Tibial artery (tissue), 4 donors: ENCODE results near the gene CEP104.
A peak's percentile ranks its signal among the peaks of the same experiment; 100 is the strongest.

Experiments
- DNase-seq, 2 donors: peaks; one replicate each; pipeline ENCODE4 v3.0.0-alpha.2; 2019
- H3K27ac ChIP-seq, 2 donors: fragments of 200-600 bp; sonication (generic) in 1 of 2; 1 replicate in 1 of 2; 2 replicates in 1 of 2; pipeline ENCODE4 v1.5.1; 2018 to 2019; ENCODE audit warnings: mild to moderate bottlenecking in 1 of 2
- H3K27me3 ChIP-seq, 2 donors: fragments of 200-600 bp; sonication (generic) in 1 of 2; one replicate each; pipeline versions ENCODE4 v1.5.1 to v1.6.0; 2016 to 2019
- H3K36me3 ChIP-seq, 3 donors: fragments of 200-600 bp; sonication (generic) in 2 of 3; one replicate each; pipeline ENCODE4 v1.5.1; 2016 to 2019; ENCODE audit warnings: mild to moderate bottlenecking in 2 of 3
- H3K4me1 ChIP-seq, 4 donors: fragments of 200-600 bp; sonication (generic) in 2 of 4; 1 replicate in 3 of 4; 2 replicates in 1 of 4; pipeline ENCODE4 v1.5.1; 2016 to 2019
- H3K4me3 ChIP-seq, 2 donors: fragments of 200-600 bp; sonication (generic) in 1 of 2; 1 replicate in 1 of 2; 2 replicates in 1 of 2; pipeline ENCODE4 v1.5.1; 2018 to 2019; ENCODE audit warnings: mild to moderate bottlenecking in 2 of 2
- H3K9me3 ChIP-seq, 3 donors: fragments of 200-600 bp; sonication (generic) in 1 of 3; one replicate each; pipeline ENCODE4 v1.5.1; 2016 to 2019
- intact Hi-C: fragments of 100-400 bp; cut with DNase I; formaldehyde crosslinking; loops from one replicate; pipeline ENCODE4 v1.15.0; 2023; ENCODE audit warnings: low total_unique reads
- TF ChIP-seq, protein P1 (sequence below), 2 experiments: fragments of 200-600 bp in 1 of 2; fragments of 450-650 bp in 1 of 2; IDR thresholded peaks; one replicate each; pipeline ENCODE4 v1.5.1; 2017 to 2019; ENCODE audit warnings: antibody characterized with exemption in 2 of 2, mild to moderate bottlenecking in 1 of 2, moderate library complexity in 1 of 2

Gene CEP104

DNA sequence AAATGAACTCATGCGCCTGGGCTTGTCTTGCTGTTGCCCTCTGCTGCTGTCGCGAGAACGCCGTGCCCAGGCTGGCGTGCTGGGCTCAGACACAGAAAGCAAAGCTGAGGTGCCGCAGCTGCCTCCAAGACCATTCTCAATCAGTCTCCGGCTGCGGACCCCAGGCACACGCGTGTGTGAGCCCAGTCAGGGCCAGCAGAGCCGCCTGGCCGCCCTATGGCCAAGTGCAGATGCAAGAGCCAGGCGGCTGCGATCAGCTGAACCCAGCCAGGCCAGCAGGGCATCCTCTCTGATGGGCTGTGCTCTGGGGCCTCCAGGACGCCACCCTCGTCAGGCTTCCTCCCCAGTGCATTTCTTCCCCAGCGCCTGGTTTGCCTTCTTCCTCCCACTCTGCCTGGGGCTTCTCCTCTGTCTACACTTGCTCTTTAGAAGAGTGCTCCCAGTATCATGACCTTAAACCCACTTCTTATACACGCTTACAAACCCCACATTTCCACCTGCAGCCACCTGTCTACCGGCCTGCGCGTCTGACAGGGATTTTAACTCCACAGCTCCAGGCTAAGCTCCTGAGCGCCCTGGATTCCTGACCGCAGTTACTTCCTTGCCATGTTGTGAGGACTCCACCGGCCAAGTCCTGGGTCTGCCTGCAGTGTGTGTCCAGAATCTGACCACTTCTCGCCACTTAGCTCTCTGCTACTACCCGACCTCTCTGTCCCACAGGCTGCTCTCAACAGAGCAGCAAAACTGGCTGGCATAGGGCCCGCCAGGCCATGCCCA, 39.0 kb downstream of the CEP104 start:
- Histone ChIP-seq H3K36me3 (peaks cover 51 to 93% (median 69%) of the 10 kb centered on the region in 3 donors), H3K4me1 (no peaks in the 10 kb centered on the region), H3K27me3 (no peaks in the 10 kb centered on the region), H3K4me3 (no peak overlapping the region), H3K27ac (no peak overlapping the region), H3K9me3 (no peaks in the 10 kb centered on the region)
- TF ChIP-seq, protein P1, sequence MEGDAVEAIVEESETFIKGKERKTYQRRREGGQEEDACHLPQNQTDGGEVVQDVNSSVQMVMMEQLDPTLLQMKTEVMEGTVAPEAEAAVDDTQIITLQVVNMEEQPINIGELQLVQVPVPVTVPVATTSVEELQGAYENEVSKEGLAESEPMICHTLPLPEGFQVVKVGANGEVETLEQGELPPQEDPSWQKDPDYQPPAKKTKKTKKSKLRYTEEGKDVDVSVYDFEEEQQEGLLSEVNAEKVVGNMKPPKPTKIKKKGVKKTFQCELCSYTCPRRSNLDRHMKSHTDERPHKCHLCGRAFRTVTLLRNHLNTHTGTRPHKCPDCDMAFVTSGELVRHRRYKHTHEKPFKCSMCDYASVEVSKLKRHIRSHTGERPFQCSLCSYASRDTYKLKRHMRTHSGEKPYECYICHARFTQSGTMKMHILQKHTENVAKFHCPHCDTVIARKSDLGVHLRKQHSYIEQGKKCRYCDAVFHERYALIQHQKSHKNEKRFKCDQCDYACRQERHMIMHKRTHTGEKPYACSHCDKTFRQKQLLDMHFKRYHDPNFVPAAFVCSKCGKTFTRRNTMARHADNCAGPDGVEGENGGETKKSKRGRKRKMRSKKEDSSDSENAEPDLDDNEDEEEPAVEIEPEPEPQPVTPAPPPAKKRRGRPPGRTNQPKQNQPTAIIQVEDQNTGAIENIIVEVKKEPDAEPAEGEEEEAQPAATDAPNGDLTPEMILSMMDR (IDR thresholded peaks at IDR 0.05), result no peak
- DNase-seq, result peak in 1 of 2 donors; percentile 57
- intact Hi-C loops, result no loop called here

DNA sequence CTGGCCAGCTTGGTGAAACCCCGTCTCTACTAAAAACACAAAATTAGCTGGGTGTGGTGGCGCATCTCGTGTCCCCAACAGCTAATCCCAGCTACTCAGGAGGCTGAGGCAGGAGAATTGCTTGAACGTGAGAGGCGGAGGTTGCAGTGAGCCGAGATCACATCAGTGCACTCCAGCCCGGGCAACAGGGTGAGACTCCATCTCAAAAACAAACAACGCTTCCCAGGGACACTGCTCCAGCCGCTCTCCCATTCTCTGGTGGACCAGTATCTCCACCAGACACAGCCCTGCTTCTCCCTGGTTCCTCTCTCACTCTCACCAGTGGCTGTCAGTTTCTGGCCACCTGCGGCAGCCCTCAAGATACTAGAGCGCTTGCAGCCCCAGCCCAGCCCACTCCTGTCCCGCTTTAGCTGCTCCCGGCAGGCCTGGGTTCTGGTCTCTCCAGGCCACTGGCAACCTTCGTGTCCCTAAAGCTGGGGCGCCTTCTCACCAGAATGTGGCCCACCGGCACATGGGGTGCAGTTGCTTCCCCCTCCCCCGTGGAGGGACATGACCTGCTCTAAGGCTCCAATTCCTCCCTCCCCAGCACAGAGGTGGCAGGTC, 39.8 kb downstream of the CEP104 start:
- DNase-seq, result peak in 1 of 2 donors; percentile 41
- no peaks in the 10 kb centered on the region for H3K4me1 ChIP-seq
- intact Hi-C loops, result no loop called here
- no peaks in the 10 kb centered on the region for H3K27me3 ChIP-seq
- no peaks in the 10 kb centered on the region for H3K9me3 ChIP-seq
- no peak overlapping the region for H3K27ac ChIP-seq
- H3K36me3 ChIP-seq, result peaks cover 43 to 86% (median 61%) of the 10 kb centered on the region in 3 donors
- TF ChIP-seq, protein P1 (IDR thresholded peaks at IDR 0.05), result no peak
- no peak overlapping the region for H3K4me3 ChIP-seq

DNA sequence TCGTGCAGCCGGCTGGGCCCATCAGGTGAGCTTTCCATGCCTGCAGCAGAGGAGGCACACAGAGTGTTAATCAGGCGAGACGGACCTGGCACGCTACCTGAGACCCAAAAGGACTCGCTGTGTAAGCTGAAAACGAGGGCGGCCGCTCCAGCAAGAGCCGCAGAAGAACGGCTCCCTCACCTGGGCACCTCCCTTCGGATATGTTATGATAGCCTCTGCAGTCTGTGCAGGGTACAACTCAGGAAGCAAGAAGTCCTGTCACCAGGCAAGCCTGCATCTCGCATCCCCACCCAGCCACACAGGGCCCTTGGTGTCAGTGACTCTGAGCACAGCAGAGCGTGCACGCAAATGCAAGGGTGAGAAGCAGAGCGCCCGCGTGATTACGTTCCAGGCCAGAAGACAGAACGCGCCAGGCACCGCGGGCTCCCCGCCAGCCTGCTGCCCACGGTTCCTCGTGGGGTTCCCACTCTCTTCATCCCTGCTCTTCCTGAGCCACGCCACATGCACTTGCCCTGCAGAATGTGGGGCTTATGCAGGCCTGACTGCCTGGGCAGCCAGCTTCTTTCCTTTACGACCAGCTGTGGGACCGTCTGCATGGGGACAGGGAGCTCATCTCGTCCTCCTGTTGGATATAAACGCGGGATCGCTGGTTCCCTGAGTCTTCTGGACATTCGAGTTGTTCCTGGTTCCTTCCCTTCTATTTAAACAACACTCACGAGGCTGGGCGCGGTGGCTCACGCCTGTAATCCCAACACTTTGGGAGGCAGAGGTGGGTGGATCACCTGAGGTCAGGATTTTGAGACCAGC, 40.5 kb downstream of the CEP104 start:
- TF ChIP-seq, protein P1 (IDR thresholded peaks at IDR 0.05), result no peak
- no peak overlapping the region for H3K27ac ChIP-seq
- H3K27me3 ChIP-seq, result no peaks in the 10 kb centered on the region
- no peaks in the 10 kb centered on the region for H3K9me3 ChIP-seq
- no peak overlapping the region for H3K4me3 ChIP-seq
- H3K4me1 ChIP-seq, result no peaks in the 10 kb centered on the region
- intact Hi-C loops, result no loop called here
- H3K36me3 ChIP-seq, result peaks cover 39 to 79% (median 56%) of the 10 kb centered on the region in 3 donors
- peak in 1 of 2 donors; percentile 51 for DNase-seq

DNA sequence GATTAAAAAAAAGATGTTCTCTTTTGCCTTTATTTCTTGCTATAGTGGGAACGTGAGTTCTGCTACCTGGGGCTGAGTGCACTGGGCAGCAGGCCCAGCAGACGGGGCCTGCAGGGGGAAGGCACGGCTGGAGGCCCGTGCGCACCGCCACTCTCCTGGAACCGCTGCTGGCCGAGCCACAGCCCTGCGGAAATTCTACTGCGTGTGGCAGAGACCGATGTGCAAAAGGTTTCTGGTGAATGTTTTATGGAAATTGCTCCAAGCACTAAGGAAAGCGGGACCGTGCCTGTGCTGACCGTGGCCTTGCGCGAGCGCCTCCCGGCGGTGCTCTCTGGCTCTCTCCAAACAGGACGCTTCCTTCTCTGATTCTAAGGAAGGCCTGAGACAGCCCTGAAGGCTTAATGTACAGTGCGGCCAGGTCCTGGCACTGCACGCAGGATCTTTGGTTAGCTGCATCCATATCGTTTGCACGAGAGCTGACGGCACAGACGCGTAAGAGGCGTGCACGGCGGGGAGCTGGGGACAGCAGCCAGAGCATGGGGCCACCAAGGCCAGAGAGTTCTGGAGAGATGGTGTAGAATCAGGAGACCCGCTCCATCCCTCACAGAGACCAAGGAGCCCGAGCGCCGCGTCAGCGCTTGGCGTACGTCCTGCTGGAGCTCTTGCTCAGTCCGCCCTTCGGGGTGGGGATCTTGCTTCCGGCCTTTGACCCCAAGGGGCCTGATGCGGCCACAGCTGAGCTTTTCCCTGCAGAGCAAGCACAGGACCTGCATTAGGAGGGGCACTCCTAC, 42.0 kb downstream of the CEP104 start:
- H3K36me3 ChIP-seq, result peaks cover 34 to 63% (median 43%) of the 10 kb centered on the region in 3 donors
- H3K27me3 ChIP-seq, result no peaks in the 10 kb centered on the region
- H3K9me3 ChIP-seq, result no peaks in the 10 kb centered on the region
- H3K4me1 ChIP-seq, result no peaks in the 10 kb centered on the region
- no peak overlapping the region for H3K4me3 ChIP-seq
- no peak overlapping the region for H3K27ac ChIP-seq
- TF ChIP-seq, protein P1 (IDR thresholded peaks at IDR 0.05), result no peak
- intact Hi-C loops, result no loop called here
- DNase-seq, result peak in 1 of 2 donors; percentile 57

DNA sequence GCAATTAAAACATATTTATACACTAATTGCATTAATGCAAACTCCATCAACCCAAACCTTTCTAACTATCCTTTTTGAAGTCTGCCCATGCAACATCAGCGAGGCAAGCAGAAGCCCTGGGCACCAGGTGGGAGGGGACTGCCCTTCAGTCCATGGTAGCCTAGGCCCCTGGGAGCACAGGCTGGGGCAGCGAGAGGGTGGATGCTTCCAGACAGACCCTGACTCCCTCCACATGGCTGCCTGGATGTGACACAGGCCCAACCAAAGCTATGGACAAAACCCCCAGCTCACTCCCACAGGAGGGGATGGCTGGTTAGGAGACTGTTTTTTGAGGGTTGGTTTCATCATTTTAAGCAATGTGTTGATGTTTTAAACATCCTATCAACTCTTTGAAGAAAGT, 42.9 kb downstream of the CEP104 start:
- Histone ChIP-seq H3K4me1 (no peaks in the 10 kb centered on the region), H3K36me3 (peaks cover 25 to 54% (median 34%) of the 10 kb centered on the region in 3 donors), H3K9me3 (no peaks in the 10 kb centered on the region), H3K27ac (no peak overlapping the region), H3K4me3 (no peak overlapping the region), H3K27me3 (no peaks in the 10 kb centered on the region)
- TF ChIP-seq, protein P1 (IDR thresholded peaks at IDR 0.05), result no peak
- DNase-seq, result peak in 1 of 2 donors; percentile 40
- intact Hi-C loops, result no loop called here
